ENCODE results near the gene NAA25. TPM values are rescaled to one million over a fixed set of nuclear protein-coding genes. Genes with fewer than 3 reads are reported as not detected.
"Not testable (repeated sequence)": the region's sequence is repeated elsewhere in the genome, so short reads cannot be mapped to it uniquely, and the experiment has no call there.

The NAA25 gene
- polyA plus RNA-seq, 1 donor from 2014 or later, result 15.0 TPM

GRCh38 chr12:112013601-112014402 is 94.8 kb downstream of the NAA25 start:
- Mint-ChIP-seq H3K27ac (peak overlapping the region; percentile 87 to 96 (median 88)), H3K27me3 (no peaks in the 10 kb centered on the region), H3K36me3 (peaks cover 21% of the 10 kb centered on the region), H3K9me3 (peaks cover 0 to 5% (median 0%) of the 10 kb centered on the region in 3 donors), H3K4me3 (peak overlapping the region; percentile 87 to 95 (median 92)), H3K4me1 (peaks cover 22 to 45% (median 41%) of the 10 kb centered on the region in 3 donors)

- H3K27ac Mint-ChIP-seq, result peak within 1 kb of the TSS; percentile 87 to 96 (median 88)
- H3K36me3 Mint-ChIP-seq, result peaks cover 17% of the 10 kb centered on the region
- no peaks in the 10 kb centered on the region for H3K27me3 Mint-ChIP-seq
- H3K9me3 Mint-ChIP-seq, result peaks cover 0 to 5% (median 0%) of the 10 kb centered on the region in 3 donors
- H3K4me1 Mint-ChIP-seq, result peaks cover 19 to 37% (median 33%) of the 10 kb centered on the region in 3 donors
- peak within 1 kb of the TSS; percentile 87 to 95 (median 92) for H3K4me3 Mint-ChIP-seq
These were observed 95.6 kb downstream of the NAA25 start, which contains the start of the genes ERP29 and TMEM116 for GRCh38 chr12:112012775-112013600. ERP29 (plus strand) TSS chr12:112013426; CDS start chr12:112013466, 40 bp downstream. TMEM116 (minus strand) TSS chr12:112013165; CDS start chr12:112005270, 7,895 bp downstream.

- Mint-ChIP-seq H3K27ac (peak overlapping the region; percentile 65 to 88 (median 87)), H3K4me3 (peak overlapping the region; percentile 87 to 95 (median 92)), H3K27me3 (no peaks in the 10 kb centered on the region), H3K36me3 (peaks cover 17% of the 10 kb centered on the region), H3K4me1 (peaks cover 20 to 34% (median 33%) of the 10 kb centered on the region in 3 donors), H3K9me3 (peaks cover 0 to 5% (median 0%) of the 10 kb centered on the region in 3 donors)
These were observed 96.9 kb downstream of the NAA25 start for GRCh38 chr12:112011685-112012084.

GRCh38 chr12:112010415-112011344 is 97.9 kb downstream of the NAA25 start:
- Mint-ChIP-seq H3K36me3 (peaks cover 10% of the 10 kb centered on the region), H3K27ac (peak overlapping the region in 1 of 3 donors; percentile 88), H3K27me3 (no peaks in the 10 kb centered on the region), H3K4me1 (peaks cover 19 to 32% (median 26%) of the 10 kb centered on the region in 3 donors), H3K4me3 (no peak overlapping the region), H3K9me3 (no peaks in the 10 kb centered on the region)

GRCh38 chr12:112009596-112009995 is 99.0 kb downstream of the NAA25 start:
- not testable (repeated sequence) for H3K9me3 Mint-ChIP-seq, H3K36me3 Mint-ChIP-seq, H3K4me3 Mint-ChIP-seq, H3K27me3 Mint-ChIP-seq
- H3K27ac Mint-ChIP-seq, result peak overlapping the region in 1 of 3 donors; percentile 22
- H3K4me1 Mint-ChIP-seq, result peaks cover 13 to 31% (median 21%) of the 10 kb centered on the region in 3 donors

GRCh38 chr12:112008918-112009317 is 99.7 kb downstream of the NAA25 start:
- no peak overlapping the region for H3K27ac Mint-ChIP-seq
- H3K27me3 Mint-ChIP-seq, result no peaks in the 10 kb centered on the region
- peaks cover 5% of the 10 kb centered on the region for H3K36me3 Mint-ChIP-seq
- H3K9me3 Mint-ChIP-seq, result no peaks in the 10 kb centered on the region
- H3K4me3 Mint-ChIP-seq, result peak overlapping the region in 1 of 4 donors; percentile 37
- H3K4me1 Mint-ChIP-seq, result peaks cover 10 to 28% (median 17%) of the 10 kb centered on the region in 3 donors

- no peak overlapping the region for H3K27ac Mint-ChIP-seq
- H3K4me1 Mint-ChIP-seq, result peaks cover 11 to 28% (median 19%) of the 10 kb centered on the region in 3 donors
- peak overlapping the region in 1 of 4 donors; percentile 61 for H3K4me3 Mint-ChIP-seq
These were observed 100.6 kb downstream of the NAA25 start for GRCh38 chr12:112007945-112008344.

GRCh38 chr12:112005419-112006395 is 102.9 kb downstream of the NAA25 start:
- Mint-ChIP-seq H3K4me3 (peak overlapping the region in 2 of 4 donors; percentile 8 to 9), H3K4me1 (peaks cover 17 to 20% (median 20%) of the 10 kb centered on the region in 3 donors), H3K27ac (peak overlapping the region in 1 of 3 donors; percentile 21)

More at GRCh38 chr12:112007945-112008344, 100.6 kb downstream of the NAA25 start:
- Mint-ChIP-seq H3K27me3 (no peaks in the 10 kb centered on the region), H3K9me3 (no peaks in the 10 kb centered on the region), H3K36me3 (peaks cover 5% of the 10 kb centered on the region)

GRCh38 chr12:112004041-112004440 is 104.5 kb downstream of the NAA25 start:
- peaks cover 2% of the 10 kb centered on the region for H3K27me3 Mint-ChIP-seq
- peaks cover 1% of the 10 kb centered on the region for H3K36me3 Mint-ChIP-seq
- H3K27ac Mint-ChIP-seq, result no peak overlapping the region
- no peak overlapping the region for H3K4me3 Mint-ChIP-seq
- H3K9me3 Mint-ChIP-seq, result no peaks in the 10 kb centered on the region
- peaks cover 18 to 22% (median 20%) of the 10 kb centered on the region in 3 donors for H3K4me1 Mint-ChIP-seq

More at GRCh38 chr12:112005419-112006395, 102.9 kb downstream of the NAA25 start:
- peaks cover 3% of the 10 kb centered on the region for H3K36me3 Mint-ChIP-seq
- H3K9me3 Mint-ChIP-seq, result no peaks in the 10 kb centered on the region
- peaks cover 2% of the 10 kb centered on the region for H3K27me3 Mint-ChIP-seq

- Mint-ChIP-seq H3K9me3 (no peaks in the 10 kb centered on the region), H3K4me1 (peaks cover 17 to 20% (median 19%) of the 10 kb centered on the region in 3 donors), H3K4me3 (peak overlapping the region; percentile 30 to 70 (median 42)), H3K36me3 (peaks cover 1% of the 10 kb centered on the region), H3K27ac (peak overlapping the region in 1 of 3 donors; percentile 50), H3K27me3 (peaks cover 4% of the 10 kb centered on the region)
These were observed 107.0 kb downstream of the NAA25 start for GRCh38 chr12:112001576-112001975.

- peaks cover 17 to 21% (median 21%) of the 10 kb centered on the region in 3 donors for H3K4me1 Mint-ChIP-seq
These were observed 107.8 kb downstream of the NAA25 start for GRCh38 chr12:112000820-112001219.

GRCh38 chr12:111999129-111999528 is 109.5 kb downstream of the NAA25 start:
- not testable (repeated sequence) for H3K9me3 Mint-ChIP-seq, H3K27ac Mint-ChIP-seq, H3K4me3 Mint-ChIP-seq, H3K27me3 Mint-ChIP-seq, H3K36me3 Mint-ChIP-seq
- peaks cover 26 to 32% (median 30%) of the 10 kb centered on the region in 3 donors for H3K4me1 Mint-ChIP-seq

More at GRCh38 chr12:112000820-112001219, 107.8 kb downstream of the NAA25 start:
- H3K4me3 Mint-ChIP-seq, result peak overlapping the region in 1 of 4 donors; percentile 21
- peaks cover 1% of the 10 kb centered on the region for H3K36me3 Mint-ChIP-seq
- H3K9me3 Mint-ChIP-seq, result no peaks in the 10 kb centered on the region
- peak overlapping the region in 1 of 3 donors; percentile 22 for H3K27ac Mint-ChIP-seq
- peaks cover 4% of the 10 kb centered on the region for H3K27me3 Mint-ChIP-seq

- peaks cover 32 to 39% (median 39%) of the 10 kb centered on the region in 3 donors for H3K4me1 Mint-ChIP-seq
- H3K4me3 Mint-ChIP-seq, result no peak overlapping the region
- H3K9me3 Mint-ChIP-seq, result no peaks in the 10 kb centered on the region
- no peak overlapping the region for H3K27ac Mint-ChIP-seq
- H3K27me3 Mint-ChIP-seq, result peaks cover 16% of the 10 kb centered on the region
- H3K36me3 Mint-ChIP-seq, result peaks cover 1% of the 10 kb centered on the region
These were observed 110.6 kb downstream of the NAA25 start for GRCh38 chr12:111998015-111998414.

Measured in IgD-negative memory B cell (primary cell).